HG03354 (cell line): ENCODE measurements around the gene FAM50A.
A peak's percentile ranks its signal among the peaks of the same experiment; 100 is the strongest.

Source experiments
- ATAC-seq: cut with Tn5 transposase; IDR thresholded peaks from one replicate; pipeline ENCODE4 v1.9.1; 2021; ENCODE audit warnings: mild to moderate bottlenecking; ENCODE audit not compliant: unreplicated experiment, poor library complexity, severe bottlenecking

Gene FAM50A

GRCh38 chrX:154411981-154412340, 32.0 kb upstream of the FAM50A start:
- peak; percentile 58 for ATAC-seq

GRCh38 chrX:154412468-154412867, 31.5 kb upstream of the FAM50A start:
- no peak for ATAC-seq

GRCh38 chrX:154413142-154413541, 30.8 kb upstream of the FAM50A start:
- no peak for ATAC-seq

- no peak for ATAC-seq
These were observed 26.8 kb upstream of the FAM50A start for GRCh38 chrX:154417157-154417556.

GRCh38 chrX:154419189-154419588, 24.8 kb upstream of the FAM50A start:
- ATAC-seq, result no peak

GRCh38 chrX:154419688-154420401, 24.1 kb upstream of the FAM50A start:
- ATAC-seq, result no peak

- ATAC-seq, result no peak
These were observed 23.6 kb upstream of the FAM50A start for GRCh38 chrX:154420402-154420756.

DNA sequence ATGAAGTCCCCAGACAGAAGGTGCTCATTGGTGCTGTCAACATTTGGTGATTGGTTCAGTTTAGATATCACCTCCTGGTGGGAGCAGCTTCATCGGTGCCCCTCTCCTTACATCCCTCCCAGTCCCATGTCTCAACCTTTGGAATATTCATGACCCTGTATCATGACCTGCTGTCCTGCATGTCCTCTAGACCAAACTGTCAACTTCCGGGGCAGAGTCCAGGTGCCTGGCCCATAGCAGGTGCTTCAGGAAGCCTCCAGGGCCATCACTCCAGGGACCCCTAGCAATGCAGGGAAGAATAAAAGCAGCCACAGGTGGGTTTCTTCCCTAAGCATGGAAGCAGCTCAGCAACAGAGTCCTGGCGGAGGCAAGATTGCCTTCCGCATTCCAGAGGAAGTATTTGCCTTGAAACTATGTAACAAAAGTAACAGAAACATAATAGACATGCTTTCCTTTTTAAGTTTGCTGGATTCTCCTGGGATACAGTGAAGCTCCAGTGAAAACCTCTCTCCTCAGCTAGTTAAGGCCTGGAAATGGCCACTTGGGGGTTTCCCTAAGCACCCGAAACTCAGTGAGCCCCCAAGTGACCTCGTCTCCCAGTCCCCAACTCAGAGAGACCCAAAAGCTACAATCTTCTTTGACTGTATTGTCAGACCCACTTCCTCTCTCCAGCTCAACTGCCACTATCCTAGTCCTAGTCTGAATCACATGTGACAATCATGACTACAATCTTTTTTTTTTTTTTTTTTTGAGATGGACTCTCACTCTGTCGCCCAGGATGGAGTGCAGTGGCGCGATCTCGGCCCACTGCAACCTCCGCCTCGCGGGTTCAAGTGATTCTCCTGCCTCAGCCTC, 16.8 kb upstream of the FAM50A start:
- ATAC-seq, result no peak

DNA sequence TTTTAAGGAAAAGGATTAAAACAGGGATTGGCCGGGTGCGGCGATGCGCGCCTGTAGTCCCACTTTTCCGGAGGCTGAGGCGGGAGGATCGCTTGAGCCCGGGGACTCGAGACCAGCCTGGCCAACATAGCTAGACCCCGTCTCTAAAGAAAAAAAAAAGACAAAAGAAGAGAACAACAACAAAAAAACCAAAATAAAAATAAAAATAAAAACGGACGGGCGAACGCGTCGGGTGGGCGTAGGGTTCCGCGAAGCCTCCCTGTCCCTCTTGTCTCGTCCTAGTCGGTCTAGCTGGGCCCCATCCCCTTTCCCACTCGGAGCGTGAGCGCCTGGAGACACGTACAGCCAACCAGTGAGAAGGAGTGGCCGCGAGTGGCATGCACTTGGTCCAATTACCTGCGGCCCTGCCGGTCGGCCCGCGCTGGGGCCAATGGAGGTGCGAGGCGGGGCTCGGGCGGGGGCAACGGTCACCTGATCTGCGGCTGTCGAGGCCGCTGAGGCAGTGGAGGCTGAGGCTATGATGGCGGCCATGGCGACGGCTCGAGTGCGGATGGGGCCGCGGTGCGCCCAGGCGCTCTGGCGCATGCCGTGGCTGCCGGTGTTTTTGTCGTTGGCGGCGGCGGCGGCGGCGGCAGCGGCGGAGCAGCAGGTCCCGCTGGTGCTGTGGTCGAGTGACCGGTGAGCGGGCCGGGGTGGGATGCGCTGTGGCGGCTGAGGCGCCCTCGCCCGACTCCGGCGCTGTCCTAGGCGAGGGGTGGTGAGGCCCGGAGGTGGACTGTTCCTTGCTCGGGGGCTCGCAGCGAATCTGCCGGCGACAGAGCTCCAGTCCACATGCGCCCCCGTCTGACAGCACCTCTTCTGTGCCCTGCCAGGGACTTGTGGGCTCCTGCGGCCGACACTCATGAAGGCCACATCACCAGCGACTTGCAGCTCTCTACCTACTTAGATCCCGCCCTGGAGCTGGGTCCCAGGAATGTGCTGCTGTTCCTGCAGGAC, 15.5 kb upstream of the FAM50A start, which contains the start of gene ATP6AP1:
Gene ATP6AP1 (plus strand): TSS at position 502 of the 996 bp plus-strand sequence. CDS start 16 bp downstream, at position 518.
- peak; percentile 97 for ATAC-seq

DNA sequence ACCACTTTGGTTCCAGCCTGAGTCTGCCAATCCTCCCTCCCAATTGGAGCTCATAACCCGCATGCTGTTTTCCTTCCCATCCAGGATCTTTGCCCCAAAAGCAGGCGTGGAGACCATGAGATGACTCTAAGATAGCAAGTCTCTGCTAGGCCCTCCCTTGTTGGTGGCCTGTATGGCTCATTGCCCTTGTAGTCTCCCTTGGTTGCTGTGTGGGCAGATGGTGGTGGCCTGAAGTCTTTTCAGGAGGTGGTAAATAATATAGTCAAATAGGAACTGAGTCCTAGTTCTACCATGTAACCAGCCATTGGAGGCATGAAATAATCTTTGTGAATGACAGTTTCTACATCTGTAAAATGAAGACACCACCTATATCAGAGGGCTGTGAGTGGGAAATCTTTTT, 14.2 kb upstream of the FAM50A start:
- ATAC-seq, result no peak

GRCh38 chrX:154430479-154430878, 13.5 kb upstream of the FAM50A start:
- ATAC-seq, result no peak

DNA sequence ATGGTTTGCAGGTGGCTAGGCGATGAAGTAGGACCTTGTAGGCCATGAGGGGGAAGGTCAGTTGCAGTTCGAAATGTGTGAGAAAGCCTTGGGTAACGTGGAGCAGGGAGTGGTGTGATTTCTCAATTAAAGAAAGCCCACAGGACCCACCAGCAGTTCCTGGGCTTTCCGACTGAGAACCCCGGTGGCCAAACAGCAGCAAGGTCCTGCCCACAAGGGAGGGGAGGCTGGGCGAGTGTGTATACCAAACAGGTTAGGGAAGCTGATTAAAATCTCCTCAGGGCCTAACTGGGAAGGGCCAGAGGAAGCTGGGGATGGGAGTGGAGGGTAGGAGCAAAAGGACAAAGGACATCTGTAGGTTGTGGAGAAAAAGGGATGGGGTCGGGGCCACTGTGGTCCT, 13.0 kb upstream of the FAM50A start:
- no peak for ATAC-seq

GRCh38 chrX:154431341-154431740, 12.6 kb upstream of the FAM50A start:
- ATAC-seq, result no peak

DNA sequence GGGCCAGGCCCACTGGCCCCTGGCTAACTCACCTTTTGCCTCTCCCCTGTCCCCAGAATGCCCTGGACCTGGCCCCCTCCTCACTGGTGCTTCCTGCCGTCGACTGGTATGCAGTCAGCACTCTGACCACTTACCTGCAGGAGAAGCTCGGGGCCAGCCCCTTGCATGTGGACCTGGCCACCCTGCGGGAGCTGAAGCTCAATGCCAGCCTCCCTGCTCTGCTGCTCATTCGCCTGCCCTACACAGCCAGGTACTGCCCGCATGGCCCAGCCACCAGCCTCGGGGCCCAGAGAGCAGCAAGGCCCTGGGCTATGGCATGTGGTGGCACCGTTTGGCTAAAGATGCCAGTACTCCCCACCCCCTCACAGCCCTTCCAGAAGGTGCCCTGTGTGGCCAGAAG, 11.7 kb upstream of the FAM50A start:
- no peak for ATAC-seq

GRCh38 chrX:154433605-154434004, 10.3 kb upstream of the FAM50A start:
- no peak for ATAC-seq

DNA sequence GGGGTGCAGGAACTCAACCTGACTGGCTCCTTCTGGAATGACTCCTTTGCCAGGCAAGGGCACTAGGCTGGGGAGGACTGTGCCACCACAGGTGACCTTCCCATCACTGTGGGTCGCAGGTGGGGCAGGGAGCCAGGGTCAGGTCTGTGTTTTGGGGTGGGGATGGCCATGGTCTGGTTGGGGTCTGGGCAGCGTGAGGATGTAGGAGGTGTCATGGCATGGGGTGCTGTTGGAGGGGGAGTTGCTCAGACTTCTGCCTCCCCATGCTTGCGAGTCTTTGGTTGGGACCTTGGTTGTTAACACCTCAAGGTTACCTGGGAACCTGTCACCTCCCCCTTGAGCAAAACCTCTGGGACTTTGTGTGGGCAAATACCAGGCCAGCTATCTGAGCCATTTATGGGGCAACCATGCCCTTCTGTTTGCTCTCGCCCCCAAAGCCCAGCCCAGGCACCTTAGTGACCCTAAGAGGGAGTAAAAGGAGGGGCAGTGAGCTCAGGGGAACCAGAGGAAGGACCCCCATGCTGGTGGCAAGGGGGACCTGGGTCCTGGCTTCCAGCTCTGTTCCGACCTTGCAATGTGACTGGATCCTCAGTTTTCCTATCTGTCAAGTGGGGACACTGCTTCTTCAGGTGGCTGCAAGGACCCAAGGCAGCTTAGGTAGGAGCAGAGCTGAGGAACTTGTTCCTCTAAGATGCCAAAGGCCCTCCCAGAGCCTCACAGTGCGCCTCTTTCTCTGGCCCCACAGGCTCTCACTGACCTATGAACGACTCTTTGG, 9.4 kb upstream of the FAM50A start:
- ATAC-seq, result no peak

GRCh38 chrX:154435171-154435733, 8.7 kb upstream of the FAM50A start:
- no peak for ATAC-seq

GRCh38 chrX:154436374-154436982, 7.5 kb upstream of the FAM50A start:
- peak; percentile 46 for ATAC-seq
